SK-N-SH (cell line): ENCODE data around the gene PYGB. TPM values are rescaled to one million over a fixed set of nuclear protein-coding genes. Genes with fewer than 3 reads are reported as not detected.

Experiments
- CTCF ChIA-PET: fragments of 300-600, 350-600 bp; formaldehyde crosslinking; extraction: SDS; loops from one replicate; lab custom pipeline; 2021; lab: Yijun Ruan, JAX
- POLR2A ChIA-PET: fragments of 350-600 bp; sonication (Branson Sonifier 250); formaldehyde crosslinking; extraction: SDS; loops from one replicate; lab custom pipeline; 2020; ENCODE audit warnings: antibody characterized with exemption, inconsistent platforms; lab: Yijun Ruan, JAX
- DNase-seq: peaks from one replicate; pipeline ENCODE4 v3.0.0; 2012
- H2AFZ ChIP-seq: fragments of 200-600 bp; sonication (generic); 2 replicates; pipeline ENCODE4 v1.8.1; 2016; ENCODE audit warnings: antibody characterized with exemption, mild to moderate bottlenecking, low read depth
- H3F3A ChIP-seq: fragments of 200-600 bp; sonication (generic); replicated peaks from 2 replicates; pipeline ENCODE3; 2016; ENCODE audit warnings: antibody characterized with exemption, mild to moderate bottlenecking; ENCODE audit not compliant: insufficient read depth
- H3K27ac ChIP-seq, 2 experiments: fragments of 200-500 bp in 1 of 2; fragments of 200-600 bp in 1 of 2; sonication (Bioruptor generic) in 1 of 2; sonication (generic), shearing (Covaris generic) in 1 of 2; 2 replicates each; pipeline versions ENCODE4 v1.5.1 to v1.6.1; 2014 to 2016; ENCODE audit warnings: low read depth in 2 of 2, inconsistent platforms in 1 of 2, low read length in 1 of 2, mild to moderate bottlenecking in 1 of 2, mixed read lengths in 1 of 2
- H3K27me3 ChIP-seq: fragments of 200-600 bp; sonication (generic), shearing (Covaris generic); 2 replicates; pipeline ENCODE4 v1.6.1; 2016; ENCODE audit warnings: mixed run types; ENCODE audit not compliant: insufficient read depth
- H3K36me3 ChIP-seq, 2 experiments: fragments of 200-500 bp in 1 of 2; fragments of 200-600 bp in 1 of 2; sonication (Bioruptor generic) in 1 of 2; sonication (generic) in 1 of 2; replicated peaks in 1 of 2; 2 replicates each; pipeline versions ENCODE3 to v1.5.1; 2014 to 2016; ENCODE audit warnings: low read length in 1 of 2, mild to moderate bottlenecking in 1 of 2; ENCODE audit not compliant: insufficient read depth in 2 of 2, control insufficient read depth in 1 of 2
- H3K4me1 ChIP-seq, 2 experiments: fragments of 200-500 bp in 1 of 2; fragments of 200-600 bp in 1 of 2; sonication (Bioruptor generic) in 1 of 2; sonication (generic), shearing (Covaris generic) in 1 of 2; 2 replicates each; pipeline versions ENCODE4 v1.5.1 to v1.6.1; 2014 to 2016; ENCODE audit warnings: low read depth in 1 of 2, low read length in 1 of 2, mixed run types in 1 of 2; ENCODE audit not compliant: insufficient read depth in 2 of 2, control insufficient read depth in 1 of 2
- H3K4me2 ChIP-seq: fragments of 200-600 bp; sonication (generic), shearing (Covaris generic); 2 replicates; pipeline ENCODE4 v1.6.1; 2017; ENCODE audit warnings: mixed run types
- H3K4me3 ChIP-seq, 2 experiments: fragments of 200-500 bp in 1 of 2; fragments of 200-600 bp in 1 of 2; sonication (Bioruptor generic) in 1 of 2; sonication (generic), shearing (Covaris generic) in 1 of 2; 2 replicates each; pipeline versions ENCODE4 v1.5.1 to v1.8.1; 2014 to 2016; ENCODE audit warnings: low read depth in 2 of 2, inconsistent platforms in 1 of 2, low read length in 1 of 2, mild to moderate bottlenecking in 1 of 2, mixed read lengths in 1 of 2, moderate library complexity in 1 of 2
- H3K79me2 ChIP-seq: fragments of 200-600 bp; sonication (generic); 2 replicates; pipeline ENCODE4 v1.8.1; 2017; ENCODE audit warnings: mild to moderate bottlenecking; ENCODE audit not compliant: insufficient read depth
- H3K9ac ChIP-seq: fragments of 200-600 bp; sonication (generic); 2 replicates; pipeline ENCODE4 v1.6.1; 2017; ENCODE audit warnings: mixed run types
- H3K9me2 ChIP-seq: fragments of 200-600 bp; sonication (generic); 2 replicates; pipeline ENCODE4 v1.6.1; 2017; ENCODE audit warnings: mixed run types
- H3K9me3 ChIP-seq: fragments of 200-600 bp; sonication (generic); 2 replicates; pipeline ENCODE4 v1.6.1; 2017; ENCODE audit warnings: mixed run types, mild to moderate bottlenecking, moderate library complexity
- H4K20me1 ChIP-seq: fragments of 200-600 bp; sonication (generic); 2 replicates; pipeline ENCODE4 v1.6.1; 2017; ENCODE audit warnings: mild to moderate bottlenecking, mixed run types; ENCODE audit not compliant: insufficient read depth
- FOXJ3 ChIP-seq: sonication (generic); formaldehyde crosslinking; IDR thresholded peaks from 2 replicates; pipeline ENCODE4 v1.5.1; 2020; ENCODE audit warnings: mild to moderate bottlenecking, missing genetic modification reagents
- GATA2 ChIP-seq: sonication (generic); formaldehyde crosslinking; IDR thresholded peaks from 2 replicates; pipeline ENCODE4 v1.5.0; 2020; ENCODE audit warnings: mild to moderate bottlenecking, missing genetic modification reagents
- MXI1 ChIP-seq: IDR thresholded peaks from 2 replicates; pipeline ENCODE4 v1.6.1; 2012; ENCODE audit warnings: mild to moderate bottlenecking, low read depth, low read length, improper control_type of control experiment
- NRF1 ChIP-seq: IDR thresholded peaks from 2 replicates; pipeline ENCODE4 v1.6.1; 2012; ENCODE audit warnings: low read depth, mild to moderate bottlenecking, low read length
- RCOR1 ChIP-seq: fragments of 150-350 bp; IDR thresholded peaks from 2 replicates; pipeline ENCODE4 v1.6.1; 2017; ENCODE audit warnings: antibody characterized with exemption, low read length
- RFX5 ChIP-seq: IDR thresholded peaks from 2 replicates; pipeline ENCODE4 v1.6.1; 2012; ENCODE audit warnings: mild to moderate bottlenecking, improper control_type of control experiment, low read length
- TCF12 ChIP-seq: IDR thresholded peaks from 2 replicates; pipeline ENCODE4 v1.4.0; 2012
- USF2 ChIP-seq: fragments of 150-350 bp; IDR thresholded peaks from 2 replicates; pipeline ENCODE4 v1.6.1; 2017; ENCODE audit warnings: antibody characterized with exemption, low read length, low read depth, borderline replicate concordance
- YY1 ChIP-seq: IDR thresholded peaks from 2 replicates; pipeline ENCODE4 v1.4.0; 2012; ENCODE audit warnings: low read depth, mild to moderate bottlenecking
- ZBTB33 ChIP-seq: IDR thresholded peaks from 2 replicates; pipeline ENCODE4 v1.4.0; 2012; ENCODE audit warnings: low read depth, borderline replicate concordance
- WGBS: methylation state at CpG from one replicate; pipeline ENCODE4 v1.1.6; 2017; ENCODE audit warnings: low lambda C conversion rate; 5-methylcytosine and 5-hydroxymethylcytosine counted together
- polyA plus RNA-seq, 3 experiments: library from polyadenylated mRNA; depleted of rRNA; stranded (reverse); fragments of >200 nt; gene quantifications; 2 replicates each; pipeline ENCODE4 v1.2.3, GENCODE V29; 2012
- TF ChIP-seq, protein P1 (sequence below): IDR thresholded peaks from 2 replicates; pipeline ENCODE4 v1.6.1; 2012; ENCODE audit warnings: mild to moderate bottlenecking, low read depth, low read length, moderate library complexity

PYGB gene
- polyA plus RNA-seq, 1 of the 3 experiments (the other 2 are of a cell fraction): 35.8 TPM

- Histone ChIP-seq H3K4me3 (no peak overlapping the region), H2AFZ (no peak overlapping the region), H3K79me2 (peaks cover 82% of the 10 kb centered on the region), H3K9me2 (no peaks in the 10 kb centered on the region), H3K27ac (no peak overlapping the region), H4K20me1 (peaks cover 71% of the 10 kb centered on the region), H3K27me3 (no peaks in the 10 kb centered on the region), H3K4me1 (peaks cover 11 to 59% of the 10 kb centered on the region in 2 experiments), H3K4me2 (0 out of 2 replicates have a peak overlapping the region, but pooled peaks have one; percentile 25), H3K9ac (no peak overlapping the region), H3F3A (peaks cover 8% of the 10 kb centered on the region), H3K36me3 (peaks cover 3 to 12% of the 10 kb centered on the region in 2 experiments), H3K9me3 (no peaks in the 10 kb centered on the region)
- no peak for TF ChIP-seq ZBTB33
- no peak for TF ChIP-seq YY1
- no peak for TF ChIP-seq GATA2 (CRISPR knock-in tag)
- no peak for TF ChIP-seq FOXJ3 (CRISPR knock-in tag)
- no peak for TF ChIP-seq TCF12
- TF ChIP-seq RFX5: no peak
- TF ChIP-seq USF2: no peak
- TF ChIP-seq, protein P1, sequence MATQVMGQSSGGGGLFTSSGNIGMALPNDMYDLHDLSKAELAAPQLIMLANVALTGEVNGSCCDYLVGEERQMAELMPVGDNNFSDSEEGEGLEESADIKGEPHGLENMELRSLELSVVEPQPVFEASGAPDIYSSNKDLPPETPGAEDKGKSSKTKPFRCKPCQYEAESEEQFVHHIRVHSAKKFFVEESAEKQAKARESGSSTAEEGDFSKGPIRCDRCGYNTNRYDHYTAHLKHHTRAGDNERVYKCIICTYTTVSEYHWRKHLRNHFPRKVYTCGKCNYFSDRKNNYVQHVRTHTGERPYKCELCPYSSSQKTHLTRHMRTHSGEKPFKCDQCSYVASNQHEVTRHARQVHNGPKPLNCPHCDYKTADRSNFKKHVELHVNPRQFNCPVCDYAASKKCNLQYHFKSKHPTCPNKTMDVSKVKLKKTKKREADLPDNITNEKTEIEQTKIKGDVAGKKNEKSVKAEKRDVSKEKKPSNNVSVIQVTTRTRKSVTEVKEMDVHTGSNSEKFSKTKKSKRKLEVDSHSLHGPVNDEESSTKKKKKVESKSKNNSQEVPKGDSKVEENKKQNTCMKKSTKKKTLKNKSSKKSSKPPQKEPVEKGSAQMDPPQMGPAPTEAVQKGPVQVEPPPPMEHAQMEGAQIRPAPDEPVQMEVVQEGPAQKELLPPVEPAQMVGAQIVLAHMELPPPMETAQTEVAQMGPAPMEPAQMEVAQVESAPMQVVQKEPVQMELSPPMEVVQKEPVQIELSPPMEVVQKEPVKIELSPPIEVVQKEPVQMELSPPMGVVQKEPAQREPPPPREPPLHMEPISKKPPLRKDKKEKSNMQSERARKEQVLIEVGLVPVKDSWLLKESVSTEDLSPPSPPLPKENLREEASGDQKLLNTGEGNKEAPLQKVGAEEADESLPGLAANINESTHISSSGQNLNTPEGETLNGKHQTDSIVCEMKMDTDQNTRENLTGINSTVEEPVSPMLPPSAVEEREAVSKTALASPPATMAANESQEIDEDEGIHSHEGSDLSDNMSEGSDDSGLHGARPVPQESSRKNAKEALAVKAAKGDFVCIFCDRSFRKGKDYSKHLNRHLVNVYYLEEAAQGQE: no peak
- TF ChIP-seq RCOR1: no peak
- no peak for TF ChIP-seq MXI1
- TF ChIP-seq NRF1: no peak
- ChIA-PET POLR2A (no interaction called here), CTCF (interaction anchor here (0.8 to 6.4 kb wide), 3 partner anchors 13 to 147 kb away, joined by 3 to 28 read pairs (median 4); no protein-coding TSS in a partner anchor)
- WGBS: 82% methylated on average over 4 of the region's 4 CpGs
- DNase-seq: peak; percentile 1
Measured at GRCh38 chr20:25251558-25251957, 3.7 kb downstream of the PYGB start.
